ENCODE results near the gene ABCB11. TPM values are rescaled to one million over a fixed set of nuclear protein-coding genes. Genes with fewer than 3 reads are reported as not detected.

The ABCB11 gene
- total RNA-seq, 1 donor: not detected

GRCh38 chr2:168997794-168998193 is 33.3 kb downstream of the ABCB11 start:
- H3K27me3 ChIP-seq (ENCODE audit: insufficient read depth, low read length): no peaks in the 10 kb centered on the region
- H3K36me3 ChIP-seq (ENCODE audit: insufficient read depth, low read length): no peaks in the 10 kb centered on the region
- H3K4me3 ChIP-seq (ENCODE audit: insufficient read depth, low read length): no peak overlapping the region
- H3K79me2 ChIP-seq (ENCODE audit: insufficient read depth, low read length): no peaks in the 10 kb centered on the region
- H3K9me3 ChIP-seq (ENCODE audit: low read depth, low read length): no peaks in the 10 kb centered on the region
- H2AFZ ChIP-seq (ENCODE audit: low read length): no peak overlapping the region
- no peaks in the 10 kb centered on the region for H4K20me1 ChIP-seq (ENCODE audit: insufficient read depth, low read length)
- TF ChIP-seq CTCF (IDR thresholded peaks at IDR 0.05; ENCODE audit: extremely low read depth, low read depth, low read length): no peak
- DNase-seq (ENCODE audit: insufficient read length, low spot score, missing footprints): no peak
- no peak overlapping the region for H3K4me2 ChIP-seq (ENCODE audit: insufficient read depth, low read length)
- no peak overlapping the region for H3K27ac ChIP-seq (ENCODE audit: low read depth, low read length)
- H3K4me1 ChIP-seq (ENCODE audit: insufficient read depth, low read length): peaks cover 44% of the 10 kb centered on the region

GRCh38 chr2:168997118-168997521 is 34.0 kb downstream of the ABCB11 start:
- DNase-seq (ENCODE audit: insufficient read length, low spot score, missing footprints): no peak
- Histone ChIP-seq H3K27me3 (ENCODE audit: insufficient read depth, low read length) (no peaks in the 10 kb centered on the region), H3K4me1 (ENCODE audit: insufficient read depth, low read length) (peaks cover 51% of the 10 kb centered on the region), H4K20me1 (ENCODE audit: insufficient read depth, low read length) (no peaks in the 10 kb centered on the region), H3K4me3 (ENCODE audit: insufficient read depth, low read length) (no peak overlapping the region), H3K9me3 (ENCODE audit: low read depth, low read length) (no peaks in the 10 kb centered on the region), H3K79me2 (ENCODE audit: insufficient read depth, low read length) (no peaks in the 10 kb centered on the region), H3K36me3 (ENCODE audit: insufficient read depth, low read length) (no peaks in the 10 kb centered on the region), H2AFZ (ENCODE audit: low read length) (no peak overlapping the region), H3K27ac (ENCODE audit: low read depth, low read length) (no peak overlapping the region), H3K4me2 (ENCODE audit: insufficient read depth, low read length) (no peak overlapping the region)
- TF ChIP-seq CTCF (IDR thresholded peaks at IDR 0.05; ENCODE audit: extremely low read depth, low read depth, low read length): no peak

- H2AFZ ChIP-seq (ENCODE audit: low read length): no peak overlapping the region
- H3K9me3 ChIP-seq (ENCODE audit: low read depth, low read length): no peaks in the 10 kb centered on the region
- no peaks in the 10 kb centered on the region for H3K79me2 ChIP-seq (ENCODE audit: insufficient read depth, low read length)
- H3K4me2 ChIP-seq (ENCODE audit: insufficient read depth, low read length): peak overlapping the region; percentile 3
- H4K20me1 ChIP-seq (ENCODE audit: insufficient read depth, low read length): no peaks in the 10 kb centered on the region
- DNase-seq (ENCODE audit: insufficient read length, low spot score, missing footprints): no peak
- H3K27me3 ChIP-seq (ENCODE audit: insufficient read depth, low read length): no peaks in the 10 kb centered on the region
- peaks cover 45% of the 10 kb centered on the region for H3K4me1 ChIP-seq (ENCODE audit: insufficient read depth, low read length)
- no peak overlapping the region for H3K4me3 ChIP-seq (ENCODE audit: insufficient read depth, low read length)
- no peak for TF ChIP-seq CTCF (IDR thresholded peaks at IDR 0.05; ENCODE audit: extremely low read depth, low read depth, low read length)
- H3K36me3 ChIP-seq (ENCODE audit: insufficient read depth, low read length): no peaks in the 10 kb centered on the region
- H3K27ac ChIP-seq (ENCODE audit: low read depth, low read length): no peak overlapping the region
Observed at GRCh38 chr2:168995744-168996143, 35.4 kb downstream of the ABCB11 start.

GRCh38 chr2:168993538-168993937 is 37.6 kb downstream of the ABCB11 start:
- H3K27me3 ChIP-seq (ENCODE audit: insufficient read depth, low read length): no peaks in the 10 kb centered on the region
- peak; percentile 52 for DNase-seq (ENCODE audit: insufficient read length, low spot score, missing footprints)

More at GRCh38 chr2:168993538-168993937, 37.6 kb downstream of the ABCB11 start:
- Histone ChIP-seq H3K27ac (ENCODE audit: low read depth, low read length) (no peak overlapping the region), H4K20me1 (ENCODE audit: insufficient read depth, low read length) (no peaks in the 10 kb centered on the region), H2AFZ (ENCODE audit: low read length) (no peak overlapping the region), H3K79me2 (ENCODE audit: insufficient read depth, low read length) (no peaks in the 10 kb centered on the region), H3K4me2 (ENCODE audit: insufficient read depth, low read length) (no peak overlapping the region), H3K4me3 (ENCODE audit: insufficient read depth, low read length) (no peak overlapping the region), H3K4me1 (ENCODE audit: insufficient read depth, low read length) (peaks cover 35% of the 10 kb centered on the region), H3K9me3 (ENCODE audit: low read depth, low read length) (no peaks in the 10 kb centered on the region), H3K36me3 (ENCODE audit: insufficient read depth, low read length) (no peaks in the 10 kb centered on the region)
- no peak for TF ChIP-seq CTCF (IDR thresholded peaks at IDR 0.05; ENCODE audit: extremely low read depth, low read depth, low read length)
